ENCODE results near the gene AKAP14.
A peak's percentile ranks its signal among the peaks of the same experiment; 100 is the strongest.
"Not testable (repeated sequence)": the region's sequence is repeated elsewhere in the genome, so short reads cannot be mapped to it uniquely, and the experiment has no call there.

The AKAP14 gene

DNA sequence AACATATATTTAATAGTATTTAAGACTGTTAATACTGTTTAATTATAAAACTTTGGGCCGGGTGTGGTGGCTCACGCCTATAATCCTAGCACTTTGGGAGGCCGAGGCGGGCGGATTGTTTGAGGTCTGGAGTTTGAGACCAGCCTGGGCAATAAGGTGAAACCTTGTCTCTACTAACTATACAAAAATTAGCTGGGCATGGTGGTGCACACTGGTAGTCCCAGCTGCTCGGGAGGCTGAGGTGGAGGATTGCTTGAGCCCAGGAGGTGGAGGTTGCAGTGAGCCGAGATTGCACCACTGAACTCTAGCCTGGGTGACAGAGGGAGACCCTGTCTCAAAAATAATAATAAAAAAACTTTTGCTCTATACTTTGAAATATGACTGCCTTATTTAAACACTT is 26.7 kb downstream of the AKAP14 start:
- not testable (repeated sequence) for H3K9ac ChIP-seq (ENCODE audit: low read depth in 1 of 2, low read length in 2 of 2); H3K4me3 ChIP-seq (ENCODE audit: low read depth in 1 of 2, low read length in 2 of 2); H3K9me3 ChIP-seq (ENCODE audit: control insufficient read depth in 1 of 2, low read length in 2 of 2); H3K4me1 ChIP-seq (ENCODE audit: control insufficient read depth in 1 of 2, insufficient read depth in 2 of 2, low read length in 2 of 2); H3K36me3 ChIP-seq (ENCODE audit: control insufficient read depth in 1 of 2, insufficient read depth in 2 of 2, low read length in 2 of 2); H3K27me3 ChIP-seq (ENCODE audit: control insufficient read depth in 1 of 2, insufficient read depth in 2 of 2, low read length in 2 of 2); H3K27ac ChIP-seq (ENCODE audit: low read depth, low read length)

DNA sequence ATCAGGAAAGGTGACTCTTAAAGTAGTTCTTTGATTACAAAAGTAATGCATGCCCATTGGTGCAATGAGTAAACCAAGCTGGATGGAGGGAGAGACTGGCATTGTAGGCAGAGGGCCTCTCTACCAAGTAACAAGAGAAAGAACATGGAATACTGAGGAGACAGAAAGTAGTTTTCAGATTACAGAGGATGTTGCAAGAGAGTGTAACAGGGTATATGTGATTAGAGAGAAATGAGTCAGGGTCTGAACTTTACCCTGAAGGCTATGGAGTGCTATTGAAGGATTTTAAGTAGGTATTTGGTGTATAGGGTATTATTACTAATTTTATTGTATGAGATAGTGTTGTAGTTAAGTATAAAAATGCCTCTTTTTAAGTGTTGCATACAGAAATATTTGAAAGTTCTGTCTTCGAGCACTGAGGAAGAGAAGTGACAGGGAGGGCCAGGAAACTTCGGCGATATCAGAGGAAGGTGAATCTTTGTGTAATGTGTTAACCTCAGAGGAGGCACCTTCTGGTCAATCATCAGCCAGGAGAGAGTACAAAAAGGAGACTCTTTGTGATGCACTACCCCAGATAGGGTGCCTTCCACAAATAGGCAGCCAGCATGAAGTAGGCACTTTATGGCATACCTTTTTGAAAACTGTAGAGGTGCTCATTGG is 39.7 kb downstream of the AKAP14 start:
- H3K9ac ChIP-seq (ENCODE audit: low read depth in 1 of 2, low read length in 2 of 2): no peak overlapping the region

DNA sequence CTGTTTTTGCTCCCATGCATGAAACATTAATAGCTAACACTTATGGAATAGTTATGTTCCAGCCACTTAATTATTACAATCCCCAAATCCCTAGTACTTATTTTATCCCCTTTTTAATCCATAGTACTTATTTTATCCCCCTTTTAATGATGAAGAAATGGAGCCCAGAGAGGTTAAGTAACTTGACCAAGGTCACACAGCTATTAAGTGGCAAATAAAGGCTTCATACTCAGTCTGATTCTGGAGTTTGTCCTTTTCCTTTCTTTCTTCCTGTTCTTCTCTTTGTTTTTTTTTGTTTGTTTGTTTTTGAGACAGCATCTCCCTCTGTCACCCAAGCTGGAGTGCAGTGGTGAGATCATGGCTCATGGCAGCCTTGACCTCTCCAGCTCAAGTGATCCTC is 45.6 kb downstream of the AKAP14 start:
- H3K4me3 ChIP-seq (ENCODE audit: low read depth in 1 of 2, low read length in 2 of 2): no peak overlapping the region
- H3K9ac ChIP-seq (ENCODE audit: low read depth in 1 of 2, low read length in 2 of 2): no peak overlapping the region
- H3K36me3 ChIP-seq (ENCODE audit: control insufficient read depth in 1 of 2, insufficient read depth in 2 of 2, low read length in 2 of 2): peaks cover 0 to 7% of the 10 kb centered on the region in 2 donors
- H3K27me3 ChIP-seq (ENCODE audit: control insufficient read depth in 1 of 2, insufficient read depth in 2 of 2, low read length in 2 of 2): no peaks in the 10 kb centered on the region
- no peaks in the 10 kb centered on the region for H3K9me3 ChIP-seq (ENCODE audit: control insufficient read depth in 1 of 2, low read length in 2 of 2)
- no peak overlapping the region for H3K27ac ChIP-seq (ENCODE audit: low read depth, low read length)
- H3K4me1 ChIP-seq (ENCODE audit: control insufficient read depth in 1 of 2, insufficient read depth in 2 of 2, low read length in 2 of 2): peaks cover 0 to 7% of the 10 kb centered on the region in 2 donors

More for the DNA sequence above, 39.7 kb downstream of the AKAP14 start:
- H3K36me3 ChIP-seq (ENCODE audit: control insufficient read depth in 1 of 2, insufficient read depth in 2 of 2, low read length in 2 of 2): peaks cover 6 to 32% of the 10 kb centered on the region in 2 donors
- no peaks in the 10 kb centered on the region for H3K4me1 ChIP-seq (ENCODE audit: control insufficient read depth in 1 of 2, insufficient read depth in 2 of 2, low read length in 2 of 2)
- no peaks in the 10 kb centered on the region for H3K27me3 ChIP-seq (ENCODE audit: control insufficient read depth in 1 of 2, insufficient read depth in 2 of 2, low read length in 2 of 2)
- no peak overlapping the region for H3K4me3 ChIP-seq (ENCODE audit: low read depth in 1 of 2, low read length in 2 of 2)
- no peaks in the 10 kb centered on the region for H3K9me3 ChIP-seq (ENCODE audit: control insufficient read depth in 1 of 2, low read length in 2 of 2)
- no peak overlapping the region for H3K27ac ChIP-seq (ENCODE audit: low read depth, low read length)

DNA sequence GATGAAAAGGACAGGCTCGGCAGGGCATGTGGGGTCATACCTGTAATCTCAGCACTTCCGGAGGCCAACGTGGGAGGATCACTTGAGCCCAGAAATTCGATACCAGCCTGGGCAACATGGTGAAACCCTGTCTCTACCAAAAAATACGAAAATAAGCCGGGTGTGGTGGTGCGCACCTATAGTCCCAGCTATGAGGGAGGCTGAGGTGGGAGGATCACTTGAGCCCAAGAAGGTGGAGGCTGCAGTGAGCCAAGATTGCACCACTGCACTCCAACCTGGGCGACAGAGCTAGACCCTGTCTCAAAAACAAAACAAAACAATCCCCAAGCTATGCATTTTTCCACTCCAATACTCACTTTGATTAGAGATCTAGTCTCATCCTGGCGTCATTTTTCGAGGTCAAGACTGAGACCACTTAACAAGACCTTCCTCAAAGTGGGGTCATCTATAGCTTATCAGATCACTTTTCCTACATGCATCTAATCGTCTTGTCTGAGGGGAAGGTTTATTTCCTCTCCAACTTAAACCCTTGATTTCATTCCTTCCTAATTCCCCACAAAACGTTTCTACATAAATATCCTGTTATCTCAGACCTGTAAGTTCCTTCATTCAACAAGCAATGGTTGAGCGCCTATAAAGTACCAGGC is 46.6 kb downstream of the AKAP14 start:
- no peak overlapping the region for H3K27ac ChIP-seq (ENCODE audit: low read depth, low read length)

DNA sequence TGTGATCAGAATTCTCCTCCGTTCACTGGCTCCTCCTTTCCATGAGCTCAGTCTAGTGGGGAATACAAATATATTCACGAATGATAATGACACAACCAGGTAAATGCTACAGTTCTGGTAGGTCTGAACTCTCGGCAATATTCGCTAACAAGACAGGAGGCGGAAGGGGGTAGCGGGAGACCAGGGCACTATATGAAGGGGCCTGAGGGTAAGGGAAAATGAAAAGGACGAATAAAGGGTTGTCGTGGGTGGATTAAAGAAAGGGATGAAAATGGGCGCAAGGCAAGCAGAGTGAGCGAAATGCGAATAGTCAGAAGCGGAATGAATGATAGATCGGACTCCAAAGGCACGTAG is 47.1 kb downstream of the AKAP14 start:
- no peaks in the 10 kb centered on the region for H3K27me3 ChIP-seq (ENCODE audit: control insufficient read depth in 1 of 2, insufficient read depth in 2 of 2, low read length in 2 of 2)
- peak overlapping the region; percentile 78 for H3K27ac ChIP-seq (ENCODE audit: low read depth, low read length)
- H3K4me3 ChIP-seq (ENCODE audit: low read depth in 1 of 2, low read length in 2 of 2): peak overlapping the region; percentile 65 to 89
- H3K9me3 ChIP-seq (ENCODE audit: control insufficient read depth in 1 of 2, low read length in 2 of 2): no peaks in the 10 kb centered on the region
- H3K4me1 ChIP-seq (ENCODE audit: control insufficient read depth in 1 of 2, insufficient read depth in 2 of 2, low read length in 2 of 2): peaks cover 0 to 7% of the 10 kb centered on the region in 2 donors
- no peaks in the 10 kb centered on the region for H3K36me3 ChIP-seq (ENCODE audit: control insufficient read depth in 1 of 2, insufficient read depth in 2 of 2, low read length in 2 of 2)
- peak overlapping the region; percentile 84 to 85 for H3K9ac ChIP-seq (ENCODE audit: low read depth in 1 of 2, low read length in 2 of 2)

More for the DNA sequence above, 46.6 kb downstream of the AKAP14 start:
- peak overlapping the region; percentile 65 to 89 for H3K4me3 ChIP-seq (ENCODE audit: low read depth in 1 of 2, low read length in 2 of 2)
- H3K9ac ChIP-seq (ENCODE audit: low read depth in 1 of 2, low read length in 2 of 2): peak overlapping the region; percentile 84 to 85
- H3K27me3 ChIP-seq (ENCODE audit: control insufficient read depth in 1 of 2, insufficient read depth in 2 of 2, low read length in 2 of 2): no peaks in the 10 kb centered on the region
- H3K9me3 ChIP-seq (ENCODE audit: control insufficient read depth in 1 of 2, low read length in 2 of 2): no peaks in the 10 kb centered on the region
- peaks cover 0 to 7% of the 10 kb centered on the region in 2 donors for H3K4me1 ChIP-seq (ENCODE audit: control insufficient read depth in 1 of 2, insufficient read depth in 2 of 2, low read length in 2 of 2)
- H3K36me3 ChIP-seq (ENCODE audit: control insufficient read depth in 1 of 2, insufficient read depth in 2 of 2, low read length in 2 of 2): no peaks in the 10 kb centered on the region

DNA sequence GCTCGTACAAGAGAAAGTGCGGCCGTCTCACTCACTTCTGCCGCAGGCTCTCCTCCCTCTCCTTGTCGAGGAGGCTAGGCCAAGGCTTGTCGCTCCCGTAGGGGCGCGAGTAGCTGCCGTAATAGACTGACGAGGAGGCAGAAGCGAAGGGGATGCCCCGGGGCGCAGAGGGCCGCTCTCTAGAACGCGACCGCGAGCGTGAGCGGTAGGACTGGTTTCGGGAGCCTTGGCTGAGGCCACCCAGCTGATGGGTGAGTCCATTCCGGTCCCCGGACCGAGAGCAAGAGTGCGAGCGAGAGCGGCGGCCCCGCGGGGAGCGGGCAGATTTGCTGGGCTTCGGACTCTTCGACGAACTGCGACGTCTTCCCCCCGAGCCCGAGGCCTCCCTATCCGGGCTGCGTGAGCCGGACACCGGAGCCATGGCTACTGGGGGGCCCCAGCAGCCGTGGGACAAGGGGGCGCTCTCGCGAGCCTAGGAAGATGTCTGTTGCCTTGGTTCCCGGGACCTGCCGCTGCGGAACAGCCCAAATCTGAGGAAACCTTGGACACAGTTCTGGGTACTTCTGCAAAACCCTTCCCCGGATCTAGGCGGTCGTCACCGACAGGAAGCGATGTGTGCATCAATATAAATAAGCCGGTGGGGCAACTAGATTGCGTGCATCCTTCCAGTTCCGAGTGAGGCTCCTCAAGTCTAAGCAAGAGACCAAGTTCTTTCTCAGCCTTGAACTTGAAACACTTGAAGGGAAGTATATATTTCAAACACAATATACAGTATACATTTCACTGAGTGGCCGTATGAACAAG is 47.7 kb downstream of the AKAP14 start, which contains the start of gene NKAP:
Gene NKAP, minus strand, starts transcription at position 567 of the 804 bp plus-strand sequence. Its CDS starts 146 bp downstream, at position 421.
- H3K9me3 ChIP-seq (ENCODE audit: control insufficient read depth in 1 of 2, low read length in 2 of 2): no peaks in the 10 kb centered on the region
- H3K36me3 ChIP-seq (ENCODE audit: control insufficient read depth in 1 of 2, insufficient read depth in 2 of 2, low read length in 2 of 2): no peaks in the 10 kb centered on the region
- H3K4me1 ChIP-seq (ENCODE audit: control insufficient read depth in 1 of 2, insufficient read depth in 2 of 2, low read length in 2 of 2): peaks cover 0 to 7% of the 10 kb centered on the region in 2 donors
- H3K9ac ChIP-seq (ENCODE audit: low read depth in 1 of 2, low read length in 2 of 2): peak within 1 kb of the TSS; percentile 84 to 85
- no peaks in the 10 kb centered on the region for H3K27me3 ChIP-seq (ENCODE audit: control insufficient read depth in 1 of 2, insufficient read depth in 2 of 2, low read length in 2 of 2)
- peak within 1 kb of the TSS; percentile 78 for H3K27ac ChIP-seq (ENCODE audit: low read depth, low read length)
- H3K4me3 ChIP-seq (ENCODE audit: low read depth in 1 of 2, low read length in 2 of 2): peak within 1 kb of the TSS; percentile 65 to 89

DNA sequence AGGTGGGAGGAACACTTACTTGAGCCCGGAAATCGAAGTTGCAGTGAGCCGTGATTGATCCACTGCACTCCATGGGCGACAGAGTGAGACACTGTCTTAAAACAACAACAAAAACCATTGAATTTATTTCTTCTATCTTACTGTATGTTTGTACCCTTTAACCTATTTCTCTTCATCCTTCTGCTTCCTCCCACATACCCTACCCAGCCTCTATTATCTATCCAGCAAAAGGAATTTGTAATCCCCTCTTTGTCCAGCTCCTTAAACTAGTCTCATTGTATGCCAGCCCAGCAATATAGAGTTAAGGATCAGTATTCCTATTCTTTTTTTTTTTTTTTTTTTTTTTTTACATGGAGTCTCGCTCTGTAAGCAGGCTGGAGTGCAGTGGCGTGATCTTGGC is 49.8 kb downstream of the AKAP14 start:
- Histone ChIP-seq H3K4me1 (ENCODE audit: control insufficient read depth in 1 of 2, insufficient read depth in 2 of 2, low read length in 2 of 2) (peaks cover 0 to 7% of the 10 kb centered on the region in 2 donors), H3K36me3 (ENCODE audit: control insufficient read depth in 1 of 2, insufficient read depth in 2 of 2, low read length in 2 of 2) (no peaks in the 10 kb centered on the region), H3K9me3 (ENCODE audit: control insufficient read depth in 1 of 2, low read length in 2 of 2) (no peaks in the 10 kb centered on the region), H3K4me3 (ENCODE audit: low read depth in 1 of 2, low read length in 2 of 2) (no peak overlapping the region), H3K9ac (ENCODE audit: low read depth in 1 of 2, low read length in 2 of 2) (no peak overlapping the region), H3K27me3 (ENCODE audit: control insufficient read depth in 1 of 2, insufficient read depth in 2 of 2, low read length in 2 of 2) (no peaks in the 10 kb centered on the region), H3K27ac (ENCODE audit: low read depth, low read length) (no peak overlapping the region)

DNA sequence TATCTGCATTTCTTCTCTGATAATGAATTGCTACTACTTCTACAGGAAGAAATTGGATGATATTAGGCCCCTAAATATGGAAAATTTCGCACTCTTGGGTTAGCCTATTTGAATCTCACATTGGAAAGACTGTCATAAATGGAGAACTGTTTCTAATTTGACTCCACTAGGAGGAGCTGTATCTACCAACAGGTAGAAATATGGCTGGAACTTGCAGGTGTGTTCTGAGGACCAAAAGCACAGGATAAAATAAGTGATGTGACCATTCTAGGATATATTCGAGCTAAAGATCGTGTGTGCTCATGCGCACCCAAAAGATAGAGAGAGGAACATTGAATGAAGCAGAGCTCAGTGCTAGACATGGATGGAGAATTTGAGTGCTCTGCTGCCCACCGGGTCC is 52.7 kb downstream of the AKAP14 start:
- Histone ChIP-seq H3K27me3 (ENCODE audit: control insufficient read depth in 1 of 2, insufficient read depth in 2 of 2, low read length in 2 of 2) (no peaks in the 10 kb centered on the region), H3K36me3 (ENCODE audit: control insufficient read depth in 1 of 2, insufficient read depth in 2 of 2, low read length in 2 of 2) (no peaks in the 10 kb centered on the region), H3K9me3 (ENCODE audit: control insufficient read depth in 1 of 2, low read length in 2 of 2) (no peaks in the 10 kb centered on the region), H3K4me3 (ENCODE audit: low read depth in 1 of 2, low read length in 2 of 2) (no peak overlapping the region), H3K9ac (ENCODE audit: low read depth in 1 of 2, low read length in 2 of 2) (no peak overlapping the region), H3K27ac (ENCODE audit: low read depth, low read length) (no peak overlapping the region), H3K4me1 (ENCODE audit: control insufficient read depth in 1 of 2, insufficient read depth in 2 of 2, low read length in 2 of 2) (no peaks in the 10 kb centered on the region)

DNA sequence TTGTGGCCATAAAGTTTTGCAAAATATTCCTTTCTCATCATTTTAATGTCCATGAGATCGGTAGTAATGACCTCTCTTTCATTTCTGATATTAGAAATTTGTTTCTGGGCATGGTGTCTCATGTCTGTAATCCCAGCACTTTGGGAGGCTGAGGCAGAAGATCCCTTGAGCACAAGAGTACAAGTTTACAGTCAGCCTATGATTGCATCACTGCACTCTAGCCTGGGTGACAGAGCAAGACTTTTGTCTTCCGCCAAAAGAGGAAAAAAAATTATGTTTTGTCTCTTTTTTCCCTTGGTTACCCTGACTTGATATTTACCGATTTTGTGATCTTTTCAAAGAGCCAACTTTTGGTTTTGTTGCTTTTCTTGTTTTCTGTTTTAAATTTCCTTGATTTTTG is 58.7 kb downstream of the AKAP14 start:
- Histone ChIP-seq H3K36me3 (ENCODE audit: control insufficient read depth in 1 of 2, insufficient read depth in 2 of 2, low read length in 2 of 2) (no peaks in the 10 kb centered on the region), H3K4me1 (ENCODE audit: control insufficient read depth in 1 of 2, insufficient read depth in 2 of 2, low read length in 2 of 2) (no peaks in the 10 kb centered on the region), H3K9ac (ENCODE audit: low read depth in 1 of 2, low read length in 2 of 2) (no peak overlapping the region), H3K4me3 (ENCODE audit: low read depth in 1 of 2, low read length in 2 of 2) (no peak overlapping the region), H3K9me3 (ENCODE audit: control insufficient read depth in 1 of 2, low read length in 2 of 2) (no peaks in the 10 kb centered on the region), H3K27me3 (ENCODE audit: control insufficient read depth in 1 of 2, insufficient read depth in 2 of 2, low read length in 2 of 2) (no peaks in the 10 kb centered on the region), H3K27ac (ENCODE audit: low read depth, low read length) (no peak overlapping the region)

Data from duodenal mucosa (tissue), 2 donors.